Osteoblast (primary cell): Measurements from ENCODE around the gene GRIN3B. TPM values are rescaled to one million over a fixed set of nuclear protein-coding genes. Genes with fewer than 3 reads are reported as not detected.
A peak's percentile ranks its signal among the peaks of the same experiment; 100 is the strongest.

ENCODE experiments used
- DNase-seq: peaks from one replicate; pipeline ENCODE4 v3.0.0; 2011; ENCODE audit warnings: low spot score, mixed read lengths; ENCODE audit not compliant: insufficient read length; ENCODE audit errors: missing footprints
- H2AFZ ChIP-seq: 2 replicates; pipeline ENCODE4 v1.6.0; 2011; ENCODE audit warnings: mild to moderate bottlenecking, low read length
- H3K27ac ChIP-seq: 2 replicates; pipeline ENCODE4 v1.5.1; 2011; ENCODE audit warnings: mild to moderate bottlenecking, low read depth, low read length, moderate library complexity
- H3K27me3 ChIP-seq: 2 replicates; pipeline ENCODE4 v1.6.0; 2012; ENCODE audit warnings: mild to moderate bottlenecking, control low read depth, inconsistent platforms, low read length, moderate library complexity; ENCODE audit not compliant: insufficient read depth
- H3K36me3 ChIP-seq: 2 replicates; pipeline ENCODE4 v1.5.1; 2011; ENCODE audit warnings: mild to moderate bottlenecking, low read length, control low read depth, moderate library complexity; ENCODE audit not compliant: insufficient read depth
- H3K4me1 ChIP-seq: 2 replicates; pipeline ENCODE4 v1.5.1; 2011; ENCODE audit warnings: mild to moderate bottlenecking, low read length, control low read depth, moderate library complexity; ENCODE audit not compliant: insufficient read depth
- H3K4me2 ChIP-seq: 2 replicates; pipeline ENCODE4 v1.6.0; 2011; ENCODE audit warnings: mild to moderate bottlenecking, low read length; ENCODE audit not compliant: insufficient read depth
- H3K4me3 ChIP-seq: fragments of 200-600 bp; sonication (generic); 3 replicates; pipeline ENCODE4 v1.5.1; 2012; ENCODE audit warnings: mild to moderate bottlenecking, low read length, inconsistent platforms; ENCODE audit not compliant: insufficient read depth
- H3K79me2 ChIP-seq: 2 replicates; pipeline ENCODE4 v1.6.0; 2012; ENCODE audit warnings: mild to moderate bottlenecking, low read length, control low read depth, inconsistent platforms; ENCODE audit not compliant: insufficient read depth
- H3K9me3 ChIP-seq: 2 replicates; pipeline ENCODE4 v1.5.1; 2011; ENCODE audit warnings: low read depth, low read length, control low read depth
- H4K20me1 ChIP-seq: 2 replicates; pipeline ENCODE4 v1.6.0; 2012; ENCODE audit warnings: mild to moderate bottlenecking, low read length, control low read depth; ENCODE audit not compliant: insufficient read depth
- CTCF ChIP-seq: IDR thresholded peaks from 2 replicates; pipeline ENCODE4 v1.5.1; 2011; ENCODE audit warnings: mild to moderate bottlenecking, low read depth, low read length, moderate library complexity; ENCODE audit errors: extremely low read depth
- total RNA-seq: library from RNA; depleted of rRNA; stranded (reverse); fragments of >200 nt; gene quantifications from 2 replicates; pipeline ENCODE4 v1.2.3, GENCODE V29; 2012

GRIN3B gene
- total RNA-seq, 1 donor = not detected

GRCh38 chr19:1041272-1041834 is 41.1 kb downstream of the GRIN3B start:
- no peaks in the 10 kb centered on the region for H3K9me3 ChIP-seq
- TF ChIP-seq CTCF = no peak
- peaks cover 42% of the 10 kb centered on the region for H3K4me1 ChIP-seq
- H3K27me3 ChIP-seq = no peaks in the 10 kb centered on the region
- H3K4me3 ChIP-seq = peak overlapping the region; percentile 68
- H2AFZ ChIP-seq = no peak overlapping the region
- peaks cover 22% of the 10 kb centered on the region for H3K36me3 ChIP-seq
- H3K79me2 ChIP-seq = no peaks in the 10 kb centered on the region
- peak overlapping the region; percentile 80 for H3K4me2 ChIP-seq
- peaks cover 21% of the 10 kb centered on the region for H4K20me1 ChIP-seq
- no peak overlapping the region for H3K27ac ChIP-seq
- DNase-seq = no peak

- TF ChIP-seq CTCF = no peak
- H3K79me2 ChIP-seq = no peaks in the 10 kb centered on the region
- peak overlapping the region; percentile 37 for H3K4me3 ChIP-seq
- no peaks in the 10 kb centered on the region for H3K27me3 ChIP-seq
- no peak overlapping the region for H3K27ac ChIP-seq
- peaks cover 21% of the 10 kb centered on the region for H4K20me1 ChIP-seq
- H3K36me3 ChIP-seq = peaks cover 19% of the 10 kb centered on the region
- no peak for DNase-seq
- H3K4me2 ChIP-seq = peak overlapping the region; percentile 80
- no peaks in the 10 kb centered on the region for H3K9me3 ChIP-seq
- no peak overlapping the region for H2AFZ ChIP-seq
- peaks cover 42% of the 10 kb centered on the region for H3K4me1 ChIP-seq
Observed at GRCh38 chr19:1041835-1042685, 41.8 kb downstream of the GRIN3B start.

- H3K27me3 ChIP-seq = no peaks in the 10 kb centered on the region
- no peaks in the 10 kb centered on the region for H3K9me3 ChIP-seq
- peaks cover 12% of the 10 kb centered on the region for H3K36me3 ChIP-seq
- no peaks in the 10 kb centered on the region for H3K79me2 ChIP-seq
- H3K4me3 ChIP-seq = no peak overlapping the region
- no peak for TF ChIP-seq CTCF
- H3K27ac ChIP-seq = no peak overlapping the region
- DNase-seq = peak; percentile 94
- H2AFZ ChIP-seq = no peak overlapping the region
- peaks cover 16% of the 10 kb centered on the region for H4K20me1 ChIP-seq
- H3K4me2 ChIP-seq = peak overlapping the region; percentile 80
- H3K4me1 ChIP-seq = peaks cover 38% of the 10 kb centered on the region
Observed at GRCh38 chr19:1042689-1043511, 42.7 kb downstream of the GRIN3B start.
